HT1080 (cell line): ENCODE data around the gene NXN. TPM values are rescaled to one million over a fixed set of nuclear protein-coding genes. Genes with fewer than 3 reads are reported as not detected.
"Not testable (repeated sequence)": the region's sequence is repeated elsewhere in the genome, so short reads cannot be mapped to it uniquely, and the experiment has no call there.

Source experiments
- DNase-seq: peaks from one replicate; pipeline ENCODE4 v3.0.0-alpha.2; 2015; ENCODE audit warnings: low read depth
- total RNA-seq: library from RNA; depleted of rRNA; stranded (reverse); fragments of >200 nt; shearing (Covaris generic); gene quantifications from 2 replicates; pipeline ENCODE4 v1.2.3, GENCODE V29; 2014

The NXN gene
- total RNA-seq, 1 experiment from 2014 or later, result 3.5 TPM

- DNase-seq, result not testable (repeated sequence)
Observed at GRCh38 chr17:867238-867637, 112.3 kb downstream of the NXN start.

GRCh38 chr17:866568-867103, 112.9 kb downstream of the NXN start:
- DNase-seq, result no peak

- no peak for DNase-seq
Observed at GRCh38 chr17:864315-864714, 115.3 kb downstream of the NXN start.

- no peak for DNase-seq
Observed at GRCh38 chr17:863880-864279, 115.7 kb downstream of the NXN start.

- no peak for DNase-seq
Observed at GRCh38 chr17:862582-862981, 117.0 kb downstream of the NXN start.

GRCh38 chr17:861364-861763, 118.2 kb downstream of the NXN start:
- no peak for DNase-seq

- DNase-seq, result no peak
Observed at GRCh38 chr17:860805-861204, 118.8 kb downstream of the NXN start.

- no peak for DNase-seq
Observed at GRCh38 chr17:859824-860195, 119.8 kb downstream of the NXN start.

- no peak for DNase-seq
Observed at GRCh38 chr17:859061-859823, 120.3 kb downstream of the NXN start.

GRCh38 chr17:856149-856548, 123.4 kb downstream of the NXN start:
- DNase-seq, result no peak

GRCh38 chr17:855569-855968, 124.0 kb downstream of the NXN start:
- no peak for DNase-seq

GRCh38 chr17:852850-853249, 126.7 kb downstream of the NXN start:
- DNase-seq, result not testable (repeated sequence)

- no peak for DNase-seq
Observed at GRCh38 chr17:852349-852748, 127.2 kb downstream of the NXN start.

GRCh38 chr17:851924-852323, 127.7 kb downstream of the NXN start:
- DNase-seq, result no peak

- no peak for DNase-seq
Observed at GRCh38 chr17:850851-851763, 128.5 kb downstream of the NXN start.

GRCh38 chr17:850086-850850, 129.3 kb downstream of the NXN start:
- DNase-seq, result no peak

- DNase-seq, result no peak
Observed at GRCh38 chr17:848402-848801, 131.2 kb downstream of the NXN start.

- no peak for DNase-seq
Observed at GRCh38 chr17:846901-847843, 132.4 kb downstream of the NXN start.

- no peak for DNase-seq
Observed at GRCh38 chr17:841313-841712, 138.3 kb downstream of the NXN start.

- DNase-seq, result no peak
Observed at GRCh38 chr17:838486-838885, 141.1 kb downstream of the NXN start.
